Measurements from ENCODE around the gene NAV1. TPM values are rescaled to one million over a fixed set of nuclear protein-coding genes. Genes with fewer than 3 reads are reported as not detected.

The NAV1 gene
- total RNA-seq, 1 donor from 2014 or later: 11.0 TPM

GRCh38 chr1:201584471-201585092, 45.7 kb downstream of the NAV1 start:
- Histone ChIP-seq H3K27ac (ENCODE audit: low read depth, low read length) (no peak overlapping the region), H3K4me1 (ENCODE audit: control insufficient read depth in 3 of 3, insufficient read depth in 3 of 3, low read length in 3 of 3) (peaks cover 0 to 8% (median 0%) of the 10 kb centered on the region in 3 donors), H3K36me3 (ENCODE audit: control insufficient read depth in 3 of 3, insufficient read depth in 3 of 3, low read length in 3 of 3) (no peaks in the 10 kb centered on the region), H3K27me3 (ENCODE audit: control insufficient read depth in 3 of 3, insufficient read depth in 3 of 3, low read length in 3 of 3) (no peaks in the 10 kb centered on the region), H3K4me3 (ENCODE audit: low read length in 3 of 3) (no peak overlapping the region), H3K9me3 (ENCODE audit: control insufficient read depth in 3 of 3, low read length in 3 of 3) (no peaks in the 10 kb centered on the region), H3K9ac (ENCODE audit: low read depth in 1 of 3, low read length in 3 of 3) (no peak overlapping the region)

- Histone ChIP-seq H3K9ac (ENCODE audit: low read depth in 1 of 3, low read length in 3 of 3) (no peak overlapping the region), H3K4me3 (ENCODE audit: low read length in 3 of 3) (no peak overlapping the region), H3K9me3 (ENCODE audit: control insufficient read depth in 3 of 3, low read length in 3 of 3) (no peaks in the 10 kb centered on the region), H3K4me1 (ENCODE audit: control insufficient read depth in 3 of 3, insufficient read depth in 3 of 3, low read length in 3 of 3) (peaks cover 0 to 8% (median 0%) of the 10 kb centered on the region in 3 donors), H3K27me3 (ENCODE audit: control insufficient read depth in 3 of 3, insufficient read depth in 3 of 3, low read length in 3 of 3) (no peaks in the 10 kb centered on the region), H3K36me3 (ENCODE audit: control insufficient read depth in 3 of 3, insufficient read depth in 3 of 3, low read length in 3 of 3) (no peaks in the 10 kb centered on the region), H3K27ac (ENCODE audit: low read depth, low read length) (no peak overlapping the region)
Observed at GRCh38 chr1:201585093-201585483, 46.2 kb downstream of the NAV1 start.

GRCh38 chr1:201585901-201586300, 47.0 kb downstream of the NAV1 start:
- H3K27ac ChIP-seq (ENCODE audit: low read depth, low read length): no peak overlapping the region
- H3K4me1 ChIP-seq (ENCODE audit: control insufficient read depth in 3 of 3, insufficient read depth in 3 of 3, low read length in 3 of 3): peaks cover 0 to 8% (median 0%) of the 10 kb centered on the region in 3 donors
- no peak overlapping the region for H3K4me3 ChIP-seq (ENCODE audit: low read length in 3 of 3)
- H3K36me3 ChIP-seq (ENCODE audit: control insufficient read depth in 3 of 3, insufficient read depth in 3 of 3, low read length in 3 of 3): no peaks in the 10 kb centered on the region
- H3K27me3 ChIP-seq (ENCODE audit: control insufficient read depth in 3 of 3, insufficient read depth in 3 of 3, low read length in 3 of 3): no peaks in the 10 kb centered on the region
- no peak overlapping the region for H3K9ac ChIP-seq (ENCODE audit: low read depth in 1 of 3, low read length in 3 of 3)
- no peaks in the 10 kb centered on the region for H3K9me3 ChIP-seq (ENCODE audit: control insufficient read depth in 3 of 3, low read length in 3 of 3)

DNA sequence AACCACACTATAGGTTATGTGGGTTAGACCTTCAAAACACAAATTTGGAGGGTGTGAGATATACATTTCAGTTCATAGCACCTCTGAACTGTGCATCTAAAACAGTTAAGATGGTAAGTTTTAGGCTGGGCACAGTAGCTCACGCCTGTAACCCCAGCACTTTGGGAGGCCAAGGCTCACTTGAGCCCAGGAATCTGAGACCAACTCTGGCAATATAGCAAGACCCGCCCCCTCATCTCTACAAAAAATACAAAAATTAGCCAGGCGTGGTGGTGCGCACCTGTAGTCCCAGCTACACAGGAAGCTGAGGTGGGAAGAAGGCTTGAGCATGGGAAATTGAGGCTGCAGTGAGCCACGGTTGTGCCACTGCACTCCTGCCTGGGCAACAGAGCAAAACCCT, 47.9 kb downstream of the NAV1 start:
- Histone ChIP-seq H3K9ac (ENCODE audit: low read depth in 1 of 3, low read length in 3 of 3) (no peak overlapping the region), H3K9me3 (ENCODE audit: control insufficient read depth in 3 of 3, low read length in 3 of 3) (no peaks in the 10 kb centered on the region), H3K27me3 (ENCODE audit: control insufficient read depth in 3 of 3, insufficient read depth in 3 of 3, low read length in 3 of 3) (no peaks in the 10 kb centered on the region), H3K4me1 (ENCODE audit: control insufficient read depth in 3 of 3, insufficient read depth in 3 of 3, low read length in 3 of 3) (peaks cover 0 to 8% (median 0%) of the 10 kb centered on the region in 3 donors), H3K27ac (ENCODE audit: low read depth, low read length) (no peak overlapping the region), H3K36me3 (ENCODE audit: control insufficient read depth in 3 of 3, insufficient read depth in 3 of 3, low read length in 3 of 3) (no peaks in the 10 kb centered on the region), H3K4me3 (ENCODE audit: low read length in 3 of 3) (no peak overlapping the region)

DNA sequence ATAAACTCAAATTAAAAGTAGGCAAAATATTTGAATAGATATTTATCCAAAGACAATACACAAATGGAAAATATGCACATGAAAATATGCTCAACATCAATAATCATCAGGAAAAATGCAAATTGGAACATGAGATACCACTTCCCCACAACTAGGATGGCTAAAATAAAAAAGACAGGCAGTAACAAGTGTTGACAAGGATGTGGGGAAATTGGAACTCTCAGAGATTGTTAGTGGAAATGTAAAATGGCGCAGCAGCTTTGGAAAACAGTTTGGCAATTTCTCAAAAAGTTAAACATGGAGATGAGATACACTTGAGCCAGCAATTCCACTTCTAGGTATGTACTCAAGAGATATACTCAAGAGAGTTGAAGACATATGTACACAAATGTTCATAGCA, 48.8 kb downstream of the NAV1 start:
- no peaks in the 10 kb centered on the region for H3K9me3 ChIP-seq (ENCODE audit: control insufficient read depth in 3 of 3, low read length in 3 of 3)
- H3K4me3 ChIP-seq (ENCODE audit: low read length in 3 of 3): no peak overlapping the region
- H3K4me1 ChIP-seq (ENCODE audit: control insufficient read depth in 3 of 3, insufficient read depth in 3 of 3, low read length in 3 of 3): peaks cover 1 to 6% (median 2%) of the 10 kb centered on the region in 3 donors
- H3K27me3 ChIP-seq (ENCODE audit: control insufficient read depth in 3 of 3, insufficient read depth in 3 of 3, low read length in 3 of 3): no peaks in the 10 kb centered on the region
- H3K27ac ChIP-seq (ENCODE audit: low read depth, low read length): no peak overlapping the region
- H3K9ac ChIP-seq (ENCODE audit: low read depth in 1 of 3, low read length in 3 of 3): no peak overlapping the region
- no peaks in the 10 kb centered on the region for H3K36me3 ChIP-seq (ENCODE audit: control insufficient read depth in 3 of 3, insufficient read depth in 3 of 3, low read length in 3 of 3)

Other genes starting within 250 kb of the NAV1 start
- 89.2 TPM for gene TNNT2, start 161.4 kb upstream of the NAV1 start, total RNA-seq
- gene LAD1, start 139.8 kb upstream of the NAV1 start, total RNA-seq: 3.1 TPM
- gene TNNI1, start 117.4 kb upstream of the NAV1 start, total RNA-seq: 251 TPM
- 8.9 TPM for gene PHLDA3, start 69.9 kb upstream of the NAV1 start, total RNA-seq
- gene CSRP1, start 32.0 kb upstream of the NAV1 start, total RNA-seq: 42.8 TPM